Ishikawa (cell line): ENCODE results near the gene DNAH8.

Experiments
- CEBPB ChIP-seq: IDR thresholded peaks from 2 replicates; pipeline ENCODE4 v1.6.1; 2012
- EGR1 ChIP-seq: IDR thresholded peaks from 2 replicates; pipeline ENCODE4 v1.6.1; 2012
- EP300 ChIP-seq: IDR thresholded peaks from 2 replicates; pipeline ENCODE4 v1.6.1; 2012; ENCODE audit warnings: borderline replicate concordance
- REST ChIP-seq: IDR thresholded peaks from 2 replicates; pipeline ENCODE4 v1.6.1; 2012; ENCODE audit warnings: low read depth, mild to moderate bottlenecking
- TAF1 ChIP-seq: IDR thresholded peaks from 2 replicates; pipeline ENCODE4 v1.6.1; 2012; ENCODE audit warnings: low read depth, mild to moderate bottlenecking
- TEAD4 ChIP-seq: IDR thresholded peaks from 2 replicates; pipeline ENCODE4 v1.6.1; 2012
- YY1 ChIP-seq: IDR thresholded peaks from 2 replicates; pipeline ENCODE4 v1.6.1; 2012; ENCODE audit warnings: low read depth
- ZBTB7A ChIP-seq: IDR thresholded peaks from 2 replicates; pipeline ENCODE4 v1.6.1; 2012; ENCODE audit warnings: low read depth
- TF ChIP-seq, protein P1 (sequence below): IDR thresholded peaks from 2 replicates; pipeline ENCODE4 v1.6.1; 2012
- TF ChIP-seq, protein P2 (sequence below): IDR thresholded peaks from 2 replicates; pipeline ENCODE4 v1.6.1; 2012

DNA sequence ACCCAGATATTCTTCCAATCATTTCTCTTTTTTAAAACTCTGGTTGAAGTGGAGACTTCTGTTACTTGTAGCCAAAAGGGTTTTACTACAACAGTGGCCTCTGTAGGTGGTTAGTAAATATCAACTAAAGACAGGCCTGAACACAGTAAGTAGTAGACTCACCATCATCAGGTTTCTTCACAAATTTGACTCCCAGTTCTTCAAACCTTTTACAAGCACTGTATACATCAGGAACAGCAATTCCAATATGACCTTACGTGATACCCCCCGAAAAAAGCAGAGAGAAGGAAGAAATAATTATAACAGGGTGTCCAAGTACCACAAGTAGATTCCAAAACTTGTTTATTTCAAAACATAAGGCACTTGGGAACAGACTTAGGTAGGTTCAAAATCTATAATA, 33.3 kb upstream of the DNAH8 start:
- TF ChIP-seq, protein P1, sequence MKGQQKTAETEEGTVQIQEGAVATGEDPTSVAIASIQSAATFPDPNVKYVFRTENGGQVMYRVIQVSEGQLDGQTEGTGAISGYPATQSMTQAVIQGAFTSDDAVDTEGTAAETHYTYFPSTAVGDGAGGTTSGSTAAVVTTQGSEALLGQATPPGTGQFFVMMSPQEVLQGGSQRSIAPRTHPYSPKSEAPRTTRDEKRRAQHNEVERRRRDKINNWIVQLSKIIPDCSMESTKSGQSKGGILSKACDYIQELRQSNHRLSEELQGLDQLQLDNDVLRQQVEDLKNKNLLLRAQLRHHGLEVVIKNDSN = no peak
- TF ChIP-seq EP300 (no peak), CEBPB (no peak), EGR1 (no peak), REST (no peak), TAF1 (no peak), TEAD4 (no peak), YY1 (no peak), ZBTB7A (no peak)
- TF ChIP-seq, protein P2, sequence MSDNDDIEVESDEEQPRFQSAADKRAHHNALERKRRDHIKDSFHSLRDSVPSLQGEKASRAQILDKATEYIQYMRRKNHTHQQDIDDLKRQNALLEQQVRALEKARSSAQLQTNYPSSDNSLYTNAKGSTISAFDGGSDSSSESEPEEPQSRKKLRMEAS = no peak
